Measurements from ENCODE around the gene GALC. TPM values are rescaled to one million over a fixed set of nuclear protein-coding genes. Genes with fewer than 3 reads are reported as not detected.

GALC gene
- total RNA-seq, 2 experiments from 2014 or later: 20.6 to 25.7 TPM

GRCh38 chr14:88003425-88003824 lies 10.4 kb upstream of the GALC start:
- CTCF ChIA-PET: interaction anchor here (5.5 kb wide), 1 partner anchor 10 kb away, joined by 47 read pairs; the partner anchor contains the start of gene GALC
- Mint-ChIP-seq H3K9me3 (ENCODE audit: low read depth) (no peaks in the 10 kb centered on the region), H3K27ac (peak overlapping the region; percentile 76), H3K36me3 (peaks cover 25% of the 10 kb centered on the region), H3K4me3 (peak overlapping the region; percentile 28), H3K4me1 (peaks cover 51% of the 10 kb centered on the region), H3K27me3 (no peaks in the 10 kb centered on the region)
- DNase-seq (no peak), ATAC-seq (no peak)

- Mint-ChIP-seq H3K9me3 (ENCODE audit: low read depth) (no peaks in the 10 kb centered on the region), H3K36me3 (peaks cover 18% of the 10 kb centered on the region), H3K4me3 (peak overlapping the region; percentile 1), H3K4me1 (peaks cover 47% of the 10 kb centered on the region), H3K27me3 (no peaks in the 10 kb centered on the region), H3K27ac (peak overlapping the region; percentile 76)
- CTCF ChIA-PET: interaction anchor here (0.8 to 5.5 kb wide), 2 partner anchors 9 to 10 kb away, joined by 3 to 47 read pairs; partner anchors contain the start of gene GALC
- DNase-seq (peak; percentile 51), ATAC-seq (no peak)
These were observed 9.6 kb upstream of the GALC start for GRCh38 chr14:88002421-88003075.

- Mint-ChIP-seq H3K36me3 (peaks cover 7% of the 10 kb centered on the region), H3K27me3 (no peaks in the 10 kb centered on the region), H3K9me3 (ENCODE audit: low read depth) (no peaks in the 10 kb centered on the region), H3K4me1 (peaks cover 61% of the 10 kb centered on the region), H3K27ac (no peak overlapping the region), H3K4me3 (no peak overlapping the region)
- DNase-seq (no peak), ATAC-seq (no peak)
- CTCF ChIA-PET: no interaction called here
These were observed 6.3 kb upstream of the GALC start for GRCh38 chr14:87999277-87999676.

GRCh38 chr14:87998482-87998881 lies 5.5 kb upstream of the GALC start:
- CTCF ChIA-PET: no interaction called here
- Mint-ChIP-seq H3K4me3 (no peak overlapping the region), H3K4me1 (peaks cover 64% of the 10 kb centered on the region), H3K27ac (no peak overlapping the region), H3K36me3 (peaks cover 7% of the 10 kb centered on the region), H3K27me3 (no peaks in the 10 kb centered on the region), H3K9me3 (ENCODE audit: low read depth) (no peaks in the 10 kb centered on the region)
- no peak for ATAC-seq
- DNase-seq: no peak

GRCh38 chr14:87996291-87996592 lies 3.3 kb upstream of the GALC start:
- no peak overlapping the region for H3K27ac Mint-ChIP-seq
- DNase-seq (no peak), ATAC-seq (no peak)
- CTCF ChIA-PET: interaction anchor here (5.4 kb wide), 1 partner anchor 9 kb away, joined by 47 read pairs; the partner anchor contains the start of gene GPR65
- no peak overlapping the region for H3K4me3 Mint-ChIP-seq
- H3K27me3 Mint-ChIP-seq: no peaks in the 10 kb centered on the region
- H3K9me3 Mint-ChIP-seq (ENCODE audit: low read depth): no peaks in the 10 kb centered on the region
- peaks cover 2% of the 10 kb centered on the region for H3K36me3 Mint-ChIP-seq
- H3K4me1 Mint-ChIP-seq: peaks cover 62% of the 10 kb centered on the region

GRCh38 chr14:87995500-87996290 lies 2.7 kb upstream of the GALC start:
- no peak for DNase-seq
- CTCF ChIA-PET: interaction anchor here (1.4 to 5.4 kb wide), 3 partner anchors 9 to 50 kb away, joined by 6 to 47 read pairs (median 25); partner anchors contain the start of gene GPR65
- peak overlapping the region; percentile 55 for H3K4me3 Mint-ChIP-seq
- no peak for ATAC-seq
- H3K27ac Mint-ChIP-seq: peak overlapping the region; percentile 96
- H3K36me3 Mint-ChIP-seq: peaks cover 5% of the 10 kb centered on the region
- no peaks in the 10 kb centered on the region for H3K27me3 Mint-ChIP-seq
- H3K4me1 Mint-ChIP-seq: peaks cover 63% of the 10 kb centered on the region
- no peaks in the 10 kb centered on the region for H3K9me3 Mint-ChIP-seq (ENCODE audit: low read depth)

- peak overlapping the region; percentile 55 for H3K4me3 Mint-ChIP-seq
- H3K27me3 Mint-ChIP-seq: no peaks in the 10 kb centered on the region
- CTCF ChIA-PET: interaction anchor here (1.4 to 5.4 kb wide), 3 partner anchors 10 to 50 kb away, joined by 6 to 47 read pairs (median 25); partner anchors contain the start of gene GPR65
- peaks cover 5% of the 10 kb centered on the region for H3K36me3 Mint-ChIP-seq
- peak overlapping the region; percentile 96 for H3K27ac Mint-ChIP-seq
- no peaks in the 10 kb centered on the region for H3K9me3 Mint-ChIP-seq (ENCODE audit: low read depth)
- ATAC-seq (peak; percentile 42), DNase-seq (peak; percentile 88)
- peaks cover 65% of the 10 kb centered on the region for H3K4me1 Mint-ChIP-seq
These were observed 2.0 kb upstream of the GALC start for GRCh38 chr14:87994974-87995373.

- CTCF ChIA-PET: interaction anchor here (0.8 to 5.4 kb wide), 6 partner anchors 10 to 176 kb away, joined by 3 to 47 read pairs (median 14); partner anchors contain the start of gene GPR65
- peak overlapping the region; percentile 92 for H3K27ac Mint-ChIP-seq
- no peaks in the 10 kb centered on the region for H3K9me3 Mint-ChIP-seq (ENCODE audit: low read depth)
- H3K27me3 Mint-ChIP-seq: no peaks in the 10 kb centered on the region
- DNase-seq (peak; percentile 47), ATAC-seq (no peak)
- peaks cover 5% of the 10 kb centered on the region for H3K36me3 Mint-ChIP-seq
- H3K4me3 Mint-ChIP-seq: peak overlapping the region; percentile 93
- peaks cover 53% of the 10 kb centered on the region for H3K4me1 Mint-ChIP-seq
These were observed 650 bp downstream of the GALC start for GRCh38 chr14:87992346-87992717.

- no peak overlapping the region for H3K4me3 Mint-ChIP-seq
- H3K9me3 Mint-ChIP-seq (ENCODE audit: low read depth): no peaks in the 10 kb centered on the region
- CTCF ChIA-PET: no interaction called here
- H3K27ac Mint-ChIP-seq: no peak overlapping the region
- H3K4me1 Mint-ChIP-seq: peaks cover 44% of the 10 kb centered on the region
- no peak for DNase-seq
- H3K36me3 Mint-ChIP-seq: peaks cover 12% of the 10 kb centered on the region
- no peak for ATAC-seq
- no peaks in the 10 kb centered on the region for H3K27me3 Mint-ChIP-seq
These were observed 2.3 kb downstream of the GALC start for GRCh38 chr14:87990682-87991081.

- no peak for DNase-seq
- H3K27me3 Mint-ChIP-seq: no peaks in the 10 kb centered on the region
- no peak overlapping the region for H3K27ac Mint-ChIP-seq
- H3K4me3 Mint-ChIP-seq: no peak overlapping the region
- CTCF ChIA-PET: interaction anchor here (0.7 to 1.9 kb wide), 2 partner anchors 45 to 179 kb away, joined by 3 to 9 read pairs; no protein-coding TSS in a partner anchor
- peaks cover 11% of the 10 kb centered on the region for H3K36me3 Mint-ChIP-seq
- no peaks in the 10 kb centered on the region for H3K9me3 Mint-ChIP-seq (ENCODE audit: low read depth)
- H3K4me1 Mint-ChIP-seq: peaks cover 37% of the 10 kb centered on the region
- no peak for ATAC-seq
These were observed 3.1 kb downstream of the GALC start for GRCh38 chr14:87989956-87990299.

- no peaks in the 10 kb centered on the region for H3K9me3 Mint-ChIP-seq (ENCODE audit: low read depth)
- H3K27ac Mint-ChIP-seq: no peak overlapping the region
- H3K4me1 Mint-ChIP-seq: peaks cover 31% of the 10 kb centered on the region
- ATAC-seq: no peak
- CTCF ChIA-PET: interaction anchor here (0.7 to 1.9 kb wide), 2 partner anchors 44 to 179 kb away, joined by 3 to 9 read pairs; no protein-coding TSS in a partner anchor
- H3K27me3 Mint-ChIP-seq: no peaks in the 10 kb centered on the region
- peaks cover 15% of the 10 kb centered on the region for H3K36me3 Mint-ChIP-seq
- no peak overlapping the region for H3K4me3 Mint-ChIP-seq
- DNase-seq: no peak
These were observed 3.6 kb downstream of the GALC start for GRCh38 chr14:87989221-87989955.

- H3K9me3 Mint-ChIP-seq (ENCODE audit: low read depth): no peaks in the 10 kb centered on the region
- peaks cover 50% of the 10 kb centered on the region for H3K36me3 Mint-ChIP-seq
- no peaks in the 10 kb centered on the region for H3K27me3 Mint-ChIP-seq
- DNase-seq (no peak), ATAC-seq (no peak)
- H3K4me1 Mint-ChIP-seq: no peaks in the 10 kb centered on the region
- H3K4me3 Mint-ChIP-seq: no peak overlapping the region
- H3K27ac Mint-ChIP-seq: no peak overlapping the region
- CTCF ChIA-PET: interaction anchor here (1.1 kb wide), 1 partner anchor 33 kb away, joined by 3 read pairs; no protein-coding TSS in a partner anchor
These were observed 13.3 kb downstream of the GALC start for GRCh38 chr14:87979689-87980088.

- no peaks in the 10 kb centered on the region for H3K9me3 Mint-ChIP-seq (ENCODE audit: low read depth)
- H3K27me3 Mint-ChIP-seq: no peaks in the 10 kb centered on the region
- CTCF ChIA-PET: no interaction called here
- no peak for ATAC-seq
- H3K4me3 Mint-ChIP-seq: no peak overlapping the region
- no peaks in the 10 kb centered on the region for H3K4me1 Mint-ChIP-seq
- no peak overlapping the region for H3K27ac Mint-ChIP-seq
- no peak for DNase-seq
- H3K36me3 Mint-ChIP-seq: peaks cover 44% of the 10 kb centered on the region
These were observed 17.3 kb downstream of the GALC start for GRCh38 chr14:87975636-87976035.

Measured in activated CD8-positive, alpha-beta memory T cell treated with anti-CD3 and anti-CD28 coated beads, Interleukin-2, amount 10 ng/mL, durations not matched to agents 7 days and 5 days (primary cell).